Ishikawa (cell line): ENCODE measurements around the gene CLASP1.

Source experiments
- CEBPB ChIP-seq: IDR thresholded peaks from 2 replicates; pipeline ENCODE4 v1.6.1; 2012
- CREB1 ChIP-seq: IDR thresholded peaks from 2 replicates; pipeline ENCODE4 v1.6.1; 2012; ENCODE audit warnings: low read depth
- EGR1 ChIP-seq: IDR thresholded peaks from 2 replicates; pipeline ENCODE4 v1.6.1; 2012
- EP300 ChIP-seq: IDR thresholded peaks from 2 replicates; pipeline ENCODE4 v1.6.1; 2012; ENCODE audit warnings: borderline replicate concordance
- FOXM1 ChIP-seq: IDR thresholded peaks from 2 replicates; pipeline ENCODE4 v1.6.1; 2012; ENCODE audit warnings: low read depth, borderline replicate concordance
- MAX ChIP-seq: IDR thresholded peaks from 2 replicates; pipeline ENCODE4 v1.6.1; 2012
- NFIC ChIP-seq: IDR thresholded peaks from 2 replicates; pipeline ENCODE4 v1.6.1; 2012
- RAD21 ChIP-seq: IDR thresholded peaks from 2 replicates; pipeline ENCODE4 v1.6.1; 2012; ENCODE audit warnings: low read depth
- REST ChIP-seq: IDR thresholded peaks from 2 replicates; pipeline ENCODE4 v1.6.1; 2012; ENCODE audit warnings: low read depth, mild to moderate bottlenecking
- TAF1 ChIP-seq: IDR thresholded peaks from 2 replicates; pipeline ENCODE4 v1.6.1; 2012; ENCODE audit warnings: low read depth, mild to moderate bottlenecking
- TCF12 ChIP-seq: IDR thresholded peaks from 2 replicates; pipeline ENCODE4 v1.6.1; 2012; ENCODE audit warnings: low read depth
- TEAD4 ChIP-seq: IDR thresholded peaks from 2 replicates; pipeline ENCODE4 v1.6.1; 2012
- USF1 ChIP-seq: IDR thresholded peaks from 2 replicates; pipeline ENCODE4 v1.6.1; 2012
- YY1 ChIP-seq: IDR thresholded peaks from 2 replicates; pipeline ENCODE4 v1.6.1; 2012; ENCODE audit warnings: low read depth
- ZBTB7A ChIP-seq: IDR thresholded peaks from 2 replicates; pipeline ENCODE4 v1.6.1; 2012; ENCODE audit warnings: low read depth

CLASP1 gene

GRCh38 chr2:121513597-121514333, 135.5 kb downstream of the CLASP1 start:
- TF ChIP-seq REST, result no peak
- no peak for TF ChIP-seq RAD21
- no peak for TF ChIP-seq TAF1
- TF ChIP-seq EGR1, result no peak
- no peak for TF ChIP-seq USF1
- no peak for TF ChIP-seq YY1
- TF ChIP-seq CEBPB, result no peak
- no peak for TF ChIP-seq TCF12
- no peak for TF ChIP-seq NFIC
- TF ChIP-seq MAX, result no peak
- no peak for TF ChIP-seq EP300
- no peak for TF ChIP-seq ZBTB7A
- no peak for TF ChIP-seq FOXM1
- TF ChIP-seq TEAD4, result no peak
- no peak for TF ChIP-seq CREB1

GRCh38 chr2:121510857-121511256, 138.4 kb downstream of the CLASP1 start:
- TF ChIP-seq CEBPB (no peak), MAX (no peak), TEAD4 (no peak), EP300 (no peak), TAF1 (no peak), FOXM1 (no peak), USF1 (no peak), RAD21 (no peak), TCF12 (no peak)

- no peak for TF ChIP-seq FOXM1
- TF ChIP-seq CREB1, result no peak
- no peak for TF ChIP-seq EP300
- no peak for TF ChIP-seq TCF12
- TF ChIP-seq ZBTB7A, result no peak
- no peak for TF ChIP-seq TEAD4
- no peak for TF ChIP-seq REST
- TF ChIP-seq NFIC, result no peak
- TF ChIP-seq EGR1, result no peak
- TF ChIP-seq TAF1, result no peak
- no peak for TF ChIP-seq YY1
- TF ChIP-seq CEBPB, result no peak
- no peak for TF ChIP-seq USF1
- no peak for TF ChIP-seq RAD21
- TF ChIP-seq MAX, result no peak
These were observed 142.6 kb downstream of the CLASP1 start for GRCh38 chr2:121506621-121507020.

- no peak for TF ChIP-seq FOXM1
- no peak for TF ChIP-seq USF1
- TF ChIP-seq EP300, result no peak
- no peak for TF ChIP-seq REST
- no peak for TF ChIP-seq TEAD4
- TF ChIP-seq CREB1, result no peak
- no peak for TF ChIP-seq RAD21
- no peak for TF ChIP-seq TAF1
- no peak for TF ChIP-seq MAX
- TF ChIP-seq CEBPB, result no peak
- no peak for TF ChIP-seq ZBTB7A
- no peak for TF ChIP-seq TCF12
- no peak for TF ChIP-seq YY1
- no peak for TF ChIP-seq NFIC
- TF ChIP-seq EGR1, result no peak
These were observed 143.2 kb downstream of the CLASP1 start for GRCh38 chr2:121505986-121506586.
